K562 (cell line): ENCODE data around the gene PIK3R6. TPM values are rescaled to one million over a fixed set of nuclear protein-coding genes. Genes with fewer than 3 reads are reported as not detected.

ENCODE experiments used
- ADNP ChIP-seq: fragments of 200-800 bp; sonication (Bioruptor generic); IDR thresholded peaks from 2 replicates; pipeline ENCODE4 v1.6.1; 2016; ENCODE audit warnings: missing genetic modification characterization, missing compliant biosample characterization
- CTBP1 ChIP-seq: fragments of 450-650 bp; IDR thresholded peaks from 2 replicates; pipeline ENCODE4 v1.6.1; 2016; ENCODE audit warnings: borderline replicate concordance
- E2F8 ChIP-seq: fragments of 450-650 bp; IDR thresholded peaks from 2 replicates; pipeline ENCODE4 v1.7.1; 2018; ENCODE audit warnings: mild to moderate bottlenecking, low read depth; ENCODE audit not compliant: partially characterized antibody
- GABPA ChIP-seq: fragments of 200-800 bp; sonication (Bioruptor generic); conservative IDR thresholded peaks from 2 replicates; pipeline ENCODE4 v1.6.1; 2016; ENCODE audit warnings: low read depth, missing genetic modification characterization, missing compliant biosample characterization
- MCM5 ChIP-seq: fragments of 450-650 bp; IDR thresholded peaks from 2 replicates; pipeline ENCODE4 v1.6.1; 2016; ENCODE audit warnings: low read depth
- MGA ChIP-seq: fragments of 450-650 bp; IDR thresholded peaks from 2 replicates; pipeline ENCODE4 v1.6.1; 2016; ENCODE audit warnings: mild to moderate bottlenecking, moderate library complexity
- SMARCA4 ChIP-seq: fragments of 450-650 bp; IDR thresholded peaks from 2 replicates; pipeline ENCODE4 v1.6.1; 2016
- YBX1 ChIP-seq: fragments of 450-650 bp; IDR thresholded peaks from 2 replicates; pipeline ENCODE4 v1.7.1; 2016; ENCODE audit warnings: mild to moderate bottlenecking
- YY1 ChIP-seq, 3 experiments: IDR thresholded peaks; 2 replicates each; pipeline ENCODE4 v1.6.1; 2011; ENCODE audit warnings: low read length in 2 of 3, mild to moderate bottlenecking in 2 of 3, moderate library complexity in 2 of 3, borderline replicate concordance in 1 of 3, control low read depth in 1 of 3, low read depth in 1 of 3; ENCODE audit not compliant: insufficient read depth in 3 of 3, insufficient replicate concordance in 2 of 3, control insufficient read depth in 1 of 3, insufficient read length in 1 of 3; ENCODE audit errors: extremely low read depth in 1 of 3
- polyA plus RNA-seq, 8 experiments: library from polyadenylated mRNA; depleted of rRNA in 4 of 8; stranded (reverse) in 5 of 8; unstranded in 3 of 8; fragments of >200 nt; fragmentation: Nextera tagmentation in 2 of 8; fragmentation: Illumina TruSeq in 1 of 8; extraction: Ambion mirVana in 2 of 8; extraction: Trizol in 1 of 8; gene quantifications; 2 replicates each; pipeline versions ENCODE4 v1.2.1 to v1.2.3, GENCODE V29; 2011 to 2014; ENCODE audit warnings: inconsistent platforms in 1 of 8, missing spikeins in 1 of 8
- total RNA-seq, 7 experiments: library from RNA; depleted of rRNA in 6 of 7; stranded (reverse); fragments of >200 nt in 6 of 7; fragmentation: Illumina TruSeq in 2 of 7; extraction: Trizol in 2 of 7; gene quantifications; 2 replicates each; pipeline versions ENCODE4 v1.2.1 to v1.2.3, GENCODE V29; 2011 to 2021; ENCODE audit warnings: low replicate concordance in 1 of 7
- TF ChIP-seq, protein P1 (sequence below): fragments of 450-650 bp; IDR thresholded peaks from 2 replicates; pipeline ENCODE4 v1.6.1; 2016; ENCODE audit warnings: borderline replicate concordance

Gene PIK3R6
- total and polyA plus RNA-seq, 9 of the 15 experiments (the other 6 are each of a cell fraction or from before 2014, with no cell fraction given): 0.04 TPM; not detected in 8

GRCh38 chr17:8912084-8912981, 44.9 kb upstream of the PIK3R6 start (continued):
- no peak for TF ChIP-seq MGA
- TF ChIP-seq ADNP (tag): no peak
- TF ChIP-seq, protein P1, sequence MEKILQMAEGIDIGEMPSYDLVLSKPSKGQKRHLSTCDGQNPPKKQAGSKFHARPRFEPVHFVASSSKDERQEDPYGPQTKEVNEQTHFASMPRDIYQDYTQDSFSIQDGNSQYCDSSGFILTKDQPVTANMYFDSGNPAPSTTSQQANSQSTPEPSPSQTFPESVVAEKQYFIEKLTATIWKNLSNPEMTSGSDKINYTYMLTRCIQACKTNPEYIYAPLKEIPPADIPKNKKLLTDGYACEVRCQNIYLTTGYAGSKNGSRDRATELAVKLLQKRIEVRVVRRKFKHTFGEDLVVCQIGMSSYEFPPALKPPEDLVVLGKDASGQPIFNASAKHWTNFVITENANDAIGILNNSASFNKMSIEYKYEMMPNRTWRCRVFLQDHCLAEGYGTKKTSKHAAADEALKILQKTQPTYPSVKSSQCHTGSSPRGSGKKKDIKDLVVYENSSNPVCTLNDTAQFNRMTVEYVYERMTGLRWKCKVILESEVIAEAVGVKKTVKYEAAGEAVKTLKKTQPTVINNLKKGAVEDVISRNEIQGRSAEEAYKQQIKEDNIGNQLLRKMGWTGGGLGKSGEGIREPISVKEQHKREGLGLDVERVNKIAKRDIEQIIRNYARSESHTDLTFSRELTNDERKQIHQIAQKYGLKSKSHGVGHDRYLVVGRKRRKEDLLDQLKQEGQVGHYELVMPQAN: no peak
- no peak for TF ChIP-seq GABPA (tag)
- no peak for TF ChIP-seq YBX1
- TF ChIP-seq YY1 (IDR thresholded peaks at IDR 0.05; ENCODE audit: borderline replicate concordance in 1 of 3, control insufficient read depth in 1 of 3, extremely low read depth in 1 of 3, insufficient read depth in 3 of 3, insufficient read length in 1 of 3, insufficient replicate concordance in 2 of 3, low read depth in 1 of 3, low read length in 2 of 3): no peak
- no peak for TF ChIP-seq CTBP1
- TF ChIP-seq MCM5: no peak
- TF ChIP-seq E2F8: no peak
- TF ChIP-seq SMARCA4: no peak
